ENCODE data around the gene PODXL2. TPM values are rescaled to one million over a fixed set of nuclear protein-coding genes. Genes with fewer than 3 reads are reported as not detected.

PODXL2 gene
- total RNA-seq, 1 experiment from 2014 or later: 5.7 TPM

GRCh38 chr3:127709320-127710060 is 80.5 kb downstream of the PODXL2 start:
- Histone ChIP-seq H2AFZ (ENCODE audit: low read depth, low read length, poor library complexity, severe bottlenecking) (no peak overlapping the region), H3K27me3 (ENCODE audit: insufficient read depth, low read length) (no peaks in the 10 kb centered on the region), H3K27ac (ENCODE audit: low read depth, low read length) (no peak overlapping the region), H3K79me2 (ENCODE audit: insufficient read depth, low read length) (no peaks in the 10 kb centered on the region), H3K36me3 (ENCODE audit: control insufficient read depth in 1 of 2, insufficient read depth in 2 of 2, low read length in 2 of 2) (no peaks in the 10 kb centered on the region), H3K9ac (ENCODE audit: low read length) (no peak overlapping the region), H3K4me3 (replicated peaks in 1 of 2; ENCODE audit: low read depth in 1 of 2, low read length in 2 of 2) (no peak overlapping the region), H3K4me1 (ENCODE audit: control insufficient read depth in 1 of 2, insufficient read depth in 2 of 2, low read length in 2 of 2) (peaks cover 0 to 8% of the 10 kb centered on the region in 2 experiments; a peak in 1 of 4 replicates), H3K9me2 (ENCODE audit: insufficient read depth) (no peaks in the 10 kb centered on the region), H3K9me3 (ENCODE audit: control insufficient read depth in 1 of 2, insufficient read depth in 1 of 2, low read depth in 1 of 2, low read length in 2 of 2) (no peaks in the 10 kb centered on the region), H3K4me2 (ENCODE audit: low read length) (no peak overlapping the region), H4K20me1 (ENCODE audit: insufficient read depth) (no peaks in the 10 kb centered on the region)
- RAD21 ChIA-PET (ENCODE audit: low non-redundant PET in 1 of 2, low total read pairs in 2 of 2, uncharacterized antibody in 2 of 2, unreplicated experiment in 2 of 2): no interaction called here
- intact Hi-C loops (cut with micrococcal nuclease): no loop called here
- CTCF ChIA-PET: no interaction called here
- no peak for ATAC-seq
- TF ChIP-seq SIN3A (IDR thresholded peaks at IDR 0.05; ENCODE audit: low read depth) (no peak), YY1 (IDR thresholded peaks at IDR 0.05; ENCODE audit: extremely low read depth, insufficient replicate concordance, low read depth, low read length) (no peak), SRF (IDR thresholded peaks at IDR 0.05; ENCODE audit: low read depth) (no peak), REST (IDR thresholded peaks at IDR 0.05; ENCODE audit: low read depth) (no peak)
- DNase-seq (ENCODE audit: low read depth, low spot score): no peak
- BruUV-seq (replicated peaks): no TSS peak
- POLR2A ChIA-PET: no interaction called here
